Activated T-cell treated with anti-CD3 and anti-CD28 coated beads for 4 hours (primary cell): ENCODE measurements around the gene SLC4A7.
"Not testable (repeated sequence)": the region's sequence is repeated elsewhere in the genome, so short reads cannot be mapped to it uniquely, and the experiment has no call there.

ENCODE experiments used
- DNase-seq: peaks from one replicate; pipeline ENCODE4 v3.0.0-alpha.2; 2020

SLC4A7 gene

DNA sequence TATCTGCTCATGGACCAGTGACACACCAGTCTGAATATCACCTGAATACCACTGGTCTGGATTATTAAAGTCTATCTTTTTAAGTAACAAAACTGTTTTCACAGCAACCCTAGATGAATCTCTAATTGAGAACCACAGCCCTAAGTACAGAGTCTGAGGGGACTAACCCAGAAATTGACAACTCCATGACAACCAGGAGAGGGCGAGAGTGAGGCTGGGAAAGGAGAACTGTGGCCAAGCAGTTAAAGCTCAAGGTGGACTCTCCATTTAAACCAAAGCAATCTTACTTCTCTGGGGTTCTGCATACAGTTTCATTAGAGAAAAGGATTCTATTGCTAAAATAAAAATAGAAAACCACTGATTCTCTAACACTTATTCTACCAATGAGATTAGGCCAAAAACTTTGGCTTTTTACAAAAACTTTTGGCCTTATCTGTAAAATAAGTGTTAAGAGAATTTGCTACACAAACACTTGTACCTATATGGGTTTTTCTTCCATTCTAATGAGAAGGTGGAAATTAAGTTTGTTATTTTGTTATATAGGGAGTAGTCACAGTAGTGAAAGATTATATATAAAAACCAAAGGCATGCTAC, 126.4 kb downstream of the SLC4A7 start:
- DNase-seq, result peak; percentile 36

DNA sequence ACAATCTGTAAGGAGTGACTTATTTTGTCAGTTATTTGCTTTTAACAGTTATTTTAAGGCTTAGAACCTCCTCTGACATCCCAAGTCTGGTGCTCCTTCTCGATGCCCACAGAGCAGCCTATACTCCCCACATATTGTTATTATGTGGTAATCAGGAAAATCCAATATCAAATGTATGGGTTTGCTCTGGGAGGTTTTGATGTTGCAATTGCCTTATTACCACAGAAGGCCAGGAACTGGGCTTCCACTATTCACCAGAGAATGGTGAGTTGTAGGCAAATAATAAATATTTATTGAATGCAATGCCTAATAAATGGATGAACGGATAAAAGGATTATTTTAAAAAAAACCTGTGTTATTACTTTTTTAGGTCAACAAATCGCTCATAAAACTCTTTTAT, 127.2 kb downstream of the SLC4A7 start:
- no peak for DNase-seq

DNA sequence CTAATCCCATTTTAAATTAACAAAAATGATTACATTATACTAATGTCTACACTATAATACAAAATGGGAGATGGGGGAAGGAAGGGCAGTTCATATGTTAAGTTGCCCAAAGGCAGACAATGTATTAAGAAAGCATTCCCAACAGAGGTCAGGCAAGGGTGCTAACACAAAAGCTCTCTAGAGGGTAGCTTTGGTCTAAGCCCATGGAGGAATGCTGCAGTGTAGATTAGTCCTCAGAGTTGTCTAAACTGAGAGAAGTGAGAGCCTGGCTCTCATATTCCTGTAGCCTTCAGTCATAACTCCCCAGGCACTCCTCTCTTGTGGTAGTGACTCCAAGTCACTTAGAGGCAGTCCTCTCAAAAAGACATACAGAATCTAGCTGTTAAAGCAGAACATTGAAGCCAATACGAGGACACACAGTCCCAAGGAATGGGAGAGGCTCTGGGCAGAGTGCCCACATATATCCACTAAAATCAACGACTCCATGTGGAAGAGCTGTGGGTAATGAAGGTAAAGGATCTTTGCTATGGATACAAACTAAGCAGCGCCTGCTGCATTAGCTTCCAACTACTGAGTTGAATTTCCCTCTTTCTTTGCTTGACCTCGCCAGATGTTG, 129.5 kb downstream of the SLC4A7 start:
- no peak for DNase-seq

DNA sequence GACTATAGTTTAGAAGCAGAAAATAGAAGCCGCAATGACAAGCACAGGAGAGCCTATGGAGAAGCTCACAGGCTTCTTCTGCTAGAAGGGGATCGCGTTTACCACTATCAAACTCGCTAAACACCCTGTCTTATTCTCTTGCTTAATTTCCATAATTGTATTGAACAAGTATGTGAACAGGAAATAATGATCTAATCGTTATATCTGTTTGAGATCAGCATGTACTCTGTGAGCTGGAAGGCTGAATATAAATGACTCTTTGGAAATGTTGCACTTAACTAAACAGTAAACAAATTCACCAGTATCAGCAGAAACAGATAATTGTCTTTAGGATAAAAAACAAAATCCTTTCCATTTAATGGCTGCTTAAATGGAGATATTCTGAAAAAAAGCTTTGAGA, 130.0 kb downstream of the SLC4A7 start:
- DNase-seq, result no peak

DNA sequence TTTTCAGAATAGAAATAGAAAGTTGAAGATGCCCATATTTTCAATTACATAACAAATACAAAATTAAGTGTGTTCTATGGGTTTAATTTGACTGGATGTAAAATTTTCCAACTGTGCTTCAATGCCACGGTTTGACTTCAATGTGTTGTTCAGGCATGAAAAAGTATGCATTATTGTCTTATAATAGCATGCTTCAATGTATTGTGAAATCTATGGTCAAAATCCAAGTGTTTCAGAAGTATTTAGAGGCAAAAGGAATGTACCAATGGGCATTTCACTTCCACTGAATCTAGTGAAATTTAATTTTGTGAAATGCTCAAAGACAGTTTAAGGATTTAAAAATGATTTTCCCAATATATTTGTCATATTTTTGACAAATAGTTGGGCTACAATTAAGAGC, 131.0 kb downstream of the SLC4A7 start:
- no peak for DNase-seq

DNA sequence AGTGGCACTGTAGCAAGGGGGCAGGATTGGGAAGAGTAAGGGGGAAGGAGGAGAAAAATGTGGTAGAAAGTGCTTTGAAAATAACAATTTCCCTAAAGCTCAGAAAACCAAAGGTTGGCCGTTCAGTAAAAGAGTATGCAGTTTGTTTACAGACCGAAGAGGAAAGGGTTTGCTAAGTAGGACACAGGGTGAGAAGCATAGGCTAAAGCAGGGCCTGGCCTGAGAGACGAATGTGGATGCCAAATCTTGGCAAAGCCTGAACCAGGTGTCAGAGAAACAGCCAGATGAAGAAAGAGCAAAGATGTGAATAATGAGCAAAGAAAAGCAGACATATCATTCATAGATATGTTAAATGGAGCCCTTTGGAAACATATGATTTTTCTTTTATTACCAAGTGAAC, 132.1 kb downstream of the SLC4A7 start:
- DNase-seq, result no peak

DNA sequence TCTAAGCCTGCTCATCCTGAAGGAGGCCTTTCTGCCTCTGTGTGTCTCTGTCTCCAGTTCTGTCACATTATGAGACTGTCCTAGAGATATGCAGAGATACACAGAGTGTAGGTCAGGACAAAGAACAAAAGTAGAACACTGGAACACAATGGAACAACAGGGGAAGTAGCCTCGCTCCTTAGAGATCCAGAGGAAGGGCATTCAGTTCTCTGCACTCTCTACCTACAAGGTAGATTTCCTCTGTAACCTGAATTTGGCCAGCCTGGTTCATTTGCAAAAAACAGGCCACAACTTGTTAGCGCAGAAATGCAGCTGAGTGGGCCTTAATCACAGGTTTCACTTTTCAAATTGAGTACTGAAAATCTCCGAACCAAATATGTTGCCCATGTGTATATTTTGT, 134.4 kb downstream of the SLC4A7 start:
- no peak for DNase-seq

DNA sequence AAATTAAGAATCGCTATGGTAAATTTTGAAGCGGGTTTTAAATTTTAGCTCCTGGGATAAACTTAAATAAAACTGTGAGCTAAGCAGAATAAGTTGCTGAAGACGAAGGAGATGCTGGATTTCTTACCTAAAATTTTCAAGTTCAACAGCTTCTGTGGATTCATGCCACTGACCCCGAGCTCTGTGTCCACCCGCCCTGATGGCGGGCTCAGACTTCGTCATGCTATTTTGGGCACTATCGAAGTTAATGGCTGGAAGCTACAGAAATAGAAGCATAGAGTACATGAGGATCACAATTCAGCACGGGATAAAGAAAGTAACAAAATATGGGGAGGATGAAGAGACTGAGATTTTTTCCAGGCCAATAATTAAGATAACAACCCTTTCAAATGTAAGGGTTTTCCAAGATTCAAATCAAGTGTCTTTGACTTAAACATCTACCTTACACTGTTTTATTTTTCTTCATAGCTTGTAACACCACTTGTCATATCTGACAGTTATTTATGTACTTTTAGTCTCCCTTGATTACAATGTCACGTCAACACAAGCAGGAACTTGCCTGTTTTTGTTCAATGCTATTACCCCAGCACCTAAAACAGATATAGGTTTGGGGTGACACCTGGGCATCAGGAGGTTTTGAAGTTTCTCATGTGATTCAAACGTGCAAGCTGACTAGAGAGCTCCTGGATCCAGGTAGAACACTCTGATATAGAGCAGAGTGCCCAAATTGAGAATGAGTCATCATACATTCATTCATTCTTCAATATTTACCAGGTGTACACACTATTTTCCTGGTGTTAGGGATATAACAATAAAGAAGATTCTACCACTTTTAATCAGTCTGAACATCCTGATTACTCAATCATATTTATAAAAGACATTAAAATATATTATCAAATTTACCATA, 138.0 kb downstream of the SLC4A7 start:
- DNase-seq, result no peak

DNA sequence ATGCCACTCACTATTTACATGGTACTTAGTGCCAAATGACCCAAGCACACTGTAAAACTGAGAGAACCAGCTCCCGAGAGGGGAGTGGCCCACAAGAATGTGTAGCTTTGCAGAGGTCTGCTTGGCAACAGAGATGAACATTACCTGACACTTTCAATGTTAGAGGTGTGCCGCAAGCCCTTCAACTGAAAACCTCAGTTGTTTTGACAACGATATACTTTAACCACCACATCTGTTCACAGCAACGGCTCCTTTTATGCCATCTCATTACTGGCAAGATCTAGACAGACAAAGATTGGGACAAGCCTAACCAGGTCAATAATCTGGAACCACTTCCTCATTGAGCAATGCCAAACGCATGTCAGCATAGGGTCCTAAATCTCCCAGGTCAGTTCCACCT, 138.7 kb downstream of the SLC4A7 start:
- DNase-seq, result no peak

DNA sequence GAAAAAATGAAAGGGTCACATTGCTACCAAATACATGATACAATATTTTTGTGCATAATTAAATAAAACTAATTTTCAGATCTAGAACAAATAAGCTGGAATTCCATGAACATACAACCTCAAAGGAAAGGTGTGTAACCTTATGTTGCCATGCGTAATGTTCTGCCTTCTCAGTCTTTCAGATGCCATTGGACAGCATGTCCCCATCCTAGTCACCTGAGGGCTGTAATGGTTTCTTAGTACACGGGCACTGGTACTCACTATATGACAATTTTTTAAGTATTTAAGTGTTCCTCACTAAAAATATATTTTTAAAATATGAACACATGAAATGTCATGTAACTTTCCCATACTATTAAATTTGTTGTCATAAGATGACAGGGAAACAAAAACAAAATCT, 139.1 kb downstream of the SLC4A7 start:
- DNase-seq, result no peak

DNA sequence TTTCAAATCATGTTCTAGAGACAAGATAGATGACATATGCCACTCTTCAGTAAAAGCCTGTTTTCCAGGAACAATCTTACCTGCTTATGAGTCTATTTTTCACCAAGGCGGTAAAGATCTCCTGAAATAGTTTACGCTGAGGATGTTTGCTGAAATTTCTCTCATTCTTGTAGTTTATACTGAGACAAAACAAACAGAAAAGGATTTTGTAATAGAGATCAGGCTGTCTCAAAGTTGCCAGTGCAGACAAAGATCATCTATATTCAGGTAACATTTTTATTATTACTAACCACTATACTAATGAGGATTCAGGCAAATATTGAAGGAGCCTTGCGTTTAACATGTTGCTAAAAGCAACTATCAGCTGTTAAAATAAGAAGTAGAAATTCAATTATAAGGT, 140.0 kb downstream of the SLC4A7 start:
- no peak for DNase-seq

DNA sequence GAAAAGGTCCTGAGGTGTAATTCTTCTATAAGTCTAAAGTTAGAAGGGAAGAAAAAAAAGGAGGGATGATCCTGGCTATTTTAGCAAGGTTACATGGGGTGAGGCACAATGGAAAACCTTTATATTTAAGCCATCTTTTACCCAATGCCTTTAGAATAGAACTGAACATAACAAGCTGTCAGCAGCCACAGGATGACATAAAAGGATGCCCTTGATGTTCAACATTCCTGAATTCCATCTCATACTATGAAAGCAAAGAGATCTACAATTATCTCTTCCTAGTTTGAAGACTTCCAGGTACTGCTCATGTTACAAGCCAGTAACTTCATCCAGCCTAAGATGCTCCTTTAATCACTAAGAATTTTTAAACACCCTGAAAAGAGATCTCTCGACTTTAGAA, 141.9 kb downstream of the SLC4A7 start:
- no peak for DNase-seq

DNA sequence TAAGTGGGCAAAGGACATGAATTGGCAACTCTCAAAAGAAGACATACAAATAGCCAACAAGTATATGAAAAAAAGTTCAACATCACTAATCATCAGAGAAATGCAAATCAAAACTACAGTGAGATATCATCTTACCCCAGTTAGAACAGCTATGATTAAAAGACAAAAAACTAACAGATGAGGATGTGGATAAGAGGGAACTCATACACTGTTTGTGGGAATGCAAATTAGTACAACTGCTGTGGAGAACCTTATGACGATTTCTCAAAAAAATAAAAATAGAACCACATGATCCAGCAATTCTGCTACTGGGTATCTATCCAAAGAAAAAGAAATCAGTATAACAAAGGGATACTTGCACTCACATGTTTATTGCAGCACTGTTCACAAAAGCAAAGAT, 143.7 kb downstream of the SLC4A7 start:
- no peak for DNase-seq

DNA sequence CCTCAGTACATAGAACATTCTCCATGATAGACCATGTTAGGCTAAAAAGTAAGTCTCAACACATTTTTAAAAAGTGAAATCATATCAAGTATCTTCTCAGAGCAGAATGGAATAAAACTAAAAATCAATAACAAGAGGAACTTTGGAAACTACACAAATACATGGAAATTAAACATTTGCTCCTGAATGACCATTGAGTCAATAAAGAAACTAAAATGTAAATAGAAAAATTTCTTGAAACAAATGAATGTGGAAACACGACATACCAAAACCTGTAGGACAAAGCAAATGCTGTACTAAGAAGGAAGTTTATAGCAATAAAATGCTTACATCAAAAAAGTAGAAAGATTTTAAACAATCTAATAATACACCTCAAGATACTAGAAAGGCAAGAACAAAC, 148.6 kb downstream of the SLC4A7 start:
- no peak for DNase-seq

DNA sequence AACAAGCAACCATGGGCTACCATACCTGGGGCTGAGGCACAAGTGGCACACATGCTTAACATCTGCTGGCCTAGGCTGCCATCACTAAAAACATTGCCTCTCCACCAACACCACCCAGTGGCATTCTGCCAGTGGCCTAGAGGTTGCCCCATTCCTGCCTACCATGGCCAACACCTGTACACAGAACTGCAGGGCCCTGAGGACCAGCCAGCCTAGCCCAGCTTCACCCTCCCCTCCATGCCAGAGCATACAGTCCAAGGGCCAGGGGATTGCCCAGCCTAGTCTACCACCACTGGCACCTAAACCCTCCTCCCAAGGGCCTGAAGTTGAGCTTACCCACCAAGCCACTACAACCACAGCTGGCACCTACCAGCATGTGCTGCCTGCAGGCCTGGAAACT, 150.3 kb downstream of the SLC4A7 start:
- no peak for DNase-seq

DNA sequence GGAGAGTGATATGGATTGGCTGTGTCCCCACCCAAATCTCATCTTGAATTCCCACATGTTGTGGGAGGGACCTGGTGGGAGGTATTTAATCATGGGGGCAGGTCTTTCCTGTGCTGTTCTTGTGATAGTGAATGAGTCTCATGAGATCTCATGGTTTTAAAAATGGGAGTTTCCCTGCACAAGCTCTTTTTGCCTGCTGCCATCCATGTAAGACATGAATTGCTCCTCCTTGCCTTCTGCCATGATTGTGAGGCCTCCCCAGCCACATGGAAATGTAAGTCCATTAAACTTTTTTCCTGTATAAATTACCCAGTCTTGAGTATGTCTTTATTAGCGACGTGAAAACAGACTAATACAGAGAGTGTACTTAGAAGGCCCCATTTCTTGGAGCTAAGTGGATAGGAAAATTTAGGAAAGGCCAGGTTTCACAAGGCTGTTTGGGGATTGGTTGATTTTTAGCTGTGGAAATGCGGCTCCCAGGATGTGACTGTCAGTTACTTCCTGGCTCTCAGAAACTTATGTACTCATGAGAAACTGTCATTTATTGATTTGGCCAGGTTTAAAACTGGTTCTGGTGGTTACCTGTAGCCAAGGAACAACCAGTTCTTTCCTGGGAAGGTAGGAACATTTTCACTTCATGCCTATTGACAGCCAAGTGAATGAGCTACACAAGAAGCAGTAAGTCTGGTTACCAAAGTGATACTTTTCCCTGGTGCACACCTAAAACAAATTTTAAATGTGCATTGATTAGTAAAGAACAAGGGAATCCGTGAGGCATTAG, 155.0 kb downstream of the SLC4A7 start:
- DNase-seq, result not testable (repeated sequence)

DNA sequence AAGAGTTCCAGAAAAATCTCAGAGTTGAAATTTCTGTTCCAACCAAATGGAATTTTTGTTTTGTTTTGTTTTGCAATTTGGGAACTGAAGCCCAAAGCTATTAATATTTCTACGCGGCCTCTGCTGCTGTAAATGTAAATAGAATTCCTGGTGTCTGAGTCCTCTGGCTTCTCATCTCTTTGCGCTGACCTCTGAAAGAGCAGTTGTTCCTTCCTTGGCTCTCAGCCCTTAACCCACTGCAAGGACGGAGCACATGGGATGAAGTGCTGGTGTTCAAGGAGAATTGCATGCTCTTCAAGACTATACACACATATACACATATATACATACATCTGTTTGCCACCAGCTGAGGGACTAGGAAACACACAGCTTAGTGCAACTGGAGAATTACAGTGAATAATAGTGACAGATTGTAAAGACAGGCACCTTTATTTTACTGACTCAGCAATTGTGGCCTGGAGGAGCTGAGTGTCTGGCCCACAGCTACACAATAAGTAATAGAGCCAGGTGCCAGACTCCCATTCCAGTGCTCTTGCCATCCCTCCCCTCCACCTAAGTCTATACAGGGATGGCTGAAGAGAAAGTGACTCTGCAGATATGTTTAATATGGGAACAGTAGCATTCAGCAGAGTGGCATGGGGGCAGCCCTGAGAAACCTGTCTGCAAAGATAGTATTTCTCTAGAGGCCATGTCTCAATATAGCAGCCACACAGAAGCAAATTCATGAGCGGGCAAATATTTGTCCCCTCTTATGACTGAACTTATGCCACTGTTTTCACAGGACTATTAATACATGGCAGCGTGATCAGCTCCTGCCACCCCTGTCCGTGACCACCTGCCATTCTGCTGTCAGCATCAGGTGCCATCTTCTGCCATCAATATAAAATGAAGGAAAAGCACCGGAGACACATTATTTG, 157.3 kb downstream of the SLC4A7 start:
- DNase-seq, result no peak

DNA sequence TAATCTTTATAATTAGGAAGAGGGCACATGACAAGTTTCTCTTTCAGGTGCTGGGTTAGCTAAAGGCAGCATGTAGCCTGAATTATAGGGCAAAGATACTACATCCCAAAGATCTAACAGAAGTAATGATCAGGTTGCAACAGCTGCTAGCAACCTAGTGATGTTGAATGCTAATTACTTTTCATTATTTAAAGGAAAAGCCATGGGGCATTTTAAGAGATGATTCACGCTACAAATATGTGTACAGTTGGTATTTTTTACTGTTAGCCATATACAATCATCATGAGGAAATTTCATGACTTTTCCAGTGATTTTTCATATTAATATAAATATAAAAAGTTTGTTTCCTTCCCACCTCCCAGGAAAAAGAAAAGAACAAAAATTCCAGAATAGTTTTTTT, 158.0 kb downstream of the SLC4A7 start:
- DNase-seq, result no peak

DNA sequence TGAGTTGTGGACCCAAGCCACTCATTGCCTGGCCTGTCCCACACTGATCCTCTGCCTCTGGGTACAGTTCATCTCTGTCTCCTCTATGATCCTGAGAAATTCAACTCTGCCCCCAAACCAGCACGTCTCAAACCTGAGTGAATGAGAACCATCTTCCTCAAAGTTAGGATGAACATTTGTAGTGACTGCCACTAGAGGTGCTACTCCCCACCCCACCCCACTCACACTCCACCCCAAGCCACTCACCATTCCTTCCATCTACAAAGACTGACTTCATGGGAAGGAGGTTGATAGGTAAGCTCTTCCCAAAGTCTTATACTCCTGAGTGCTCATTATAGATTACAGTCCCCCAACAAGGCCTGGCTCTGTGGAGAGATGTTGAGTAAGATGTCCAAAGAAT, 158.8 kb downstream of the SLC4A7 start:
- DNase-seq, result no peak

DNA sequence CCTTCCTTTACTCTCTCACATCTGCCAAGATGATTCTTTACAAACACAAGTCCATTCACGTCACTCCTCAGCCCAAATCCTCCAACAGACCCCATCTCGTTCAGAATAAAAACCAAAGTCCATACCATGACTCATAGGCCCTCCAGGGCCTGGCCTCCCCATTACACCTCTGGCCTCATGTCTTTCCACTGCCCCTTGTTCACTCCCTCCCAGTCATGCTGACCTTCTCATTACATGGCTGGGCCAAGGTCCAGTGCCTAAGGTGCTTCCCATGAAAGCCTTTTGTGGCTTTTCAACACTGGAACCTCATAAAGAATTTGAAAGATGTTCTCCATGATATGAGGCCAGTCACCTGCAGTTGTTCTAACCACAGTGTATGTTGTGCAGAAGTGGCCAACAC, 159.5 kb downstream of the SLC4A7 start:
- no peak for DNase-seq

DNA sequence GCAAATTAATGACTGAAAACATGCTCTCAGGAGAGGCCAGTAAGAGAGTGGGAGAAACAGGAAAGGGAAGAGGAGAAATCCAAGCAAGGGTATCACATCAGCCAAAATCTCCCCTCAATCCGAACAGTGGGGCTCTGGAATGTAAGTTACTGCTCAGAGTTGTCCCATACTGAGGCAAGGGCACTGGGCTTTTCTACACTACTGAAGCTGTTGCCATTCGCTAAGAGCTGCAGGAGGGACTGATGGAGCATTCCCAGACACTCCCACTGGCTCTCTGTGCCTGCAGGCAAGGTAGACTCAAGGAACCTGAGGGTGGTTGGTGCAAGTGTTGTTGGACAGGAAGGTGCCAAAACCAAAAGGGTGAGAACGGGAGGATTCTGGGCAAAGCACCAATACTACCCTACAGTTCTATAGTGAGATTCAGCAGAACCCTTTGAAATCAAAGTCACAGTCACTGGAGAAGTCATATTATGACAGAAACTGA, 161.1 kb downstream of the SLC4A7 start:
- no peak for DNase-seq
